SH-SY5Y (cell line): ENCODE data around the gene SGSM2.

Experiments
- GATA2 ChIP-seq: IDR thresholded peaks from 2 replicates; pipeline ENCODE4 v1.6.1; 2011; ENCODE audit warnings: mild to moderate bottlenecking, low read depth, low read length
- GATA3 ChIP-seq: IDR thresholded peaks from 2 replicates; pipeline ENCODE4 v1.6.1; 2011; ENCODE audit warnings: low read depth, mild to moderate bottlenecking, low read length, moderate library complexity

Gene SGSM2

GRCh38 chr17:2317796-2318195 is 19.5 kb upstream of the SGSM2 start:
- no peak for TF ChIP-seq GATA3
- no peak for TF ChIP-seq GATA2

GRCh38 chr17:2319051-2319450 is 18.2 kb upstream of the SGSM2 start:
- TF ChIP-seq GATA2 (no peak), GATA3 (no peak)

- TF ChIP-seq GATA3 (no peak), GATA2 (no peak)
Measured at GRCh38 chr17:2321399-2321798, 15.9 kb upstream of the SGSM2 start.

GRCh38 chr17:2323629-2324314 is 13.5 kb upstream of the SGSM2 start:
- TF ChIP-seq GATA2 (no peak), GATA3 (no peak)

- TF ChIP-seq GATA2, result no peak
Measured at GRCh38 chr17:2331303-2331702, 6.0 kb upstream of the SGSM2 start.

GRCh38 chr17:2335726-2336214 is 1.5 kb upstream of the SGSM2 start:
- TF ChIP-seq GATA2 (no peak), GATA3 (no peak)

GRCh38 chr17:2336215-2336851 is 968 bp upstream of the SGSM2 start, which contains the start of gene TSR1:
Gene TSR1 (minus strand): TSS chr17:2336457. CDS start chr17:2336427, 30 bp downstream.
- TF ChIP-seq GATA3 (no peak), GATA2 (no peak)

- TF ChIP-seq GATA2 (no peak), GATA3 (no peak)
Measured at GRCh38 chr17:2337544-2338314, 428 bp downstream of the SGSM2 start.

GRCh38 chr17:2338315-2338657 is 985 bp downstream of the SGSM2 start:
- TF ChIP-seq GATA2 (no peak), GATA3 (no peak)

- TF ChIP-seq GATA2 (no peak), GATA3 (no peak)
Measured at GRCh38 chr17:2343421-2343820, 6.1 kb downstream of the SGSM2 start.

GRCh38 chr17:2344528-2344927 is 7.2 kb downstream of the SGSM2 start:
- no peak for TF ChIP-seq GATA2
- no peak for TF ChIP-seq GATA3

- TF ChIP-seq GATA3, result no peak
- TF ChIP-seq GATA2, result no peak
Measured at GRCh38 chr17:2346475-2346874, 9.2 kb downstream of the SGSM2 start.

- TF ChIP-seq GATA2, result no peak
- TF ChIP-seq GATA3, result no peak
Measured at GRCh38 chr17:2347805-2348685, 10.7 kb downstream of the SGSM2 start.

GRCh38 chr17:2351269-2351668 is 14.0 kb downstream of the SGSM2 start:
- no peak for TF ChIP-seq GATA3
- no peak for TF ChIP-seq GATA2

- no peak for TF ChIP-seq GATA3
- TF ChIP-seq GATA2, result no peak
Measured at GRCh38 chr17:2354311-2354710, 17.0 kb downstream of the SGSM2 start.
